RPMI7951 (cell line): ENCODE measurements around the gene RER1. TPM values are rescaled to one million over a fixed set of nuclear protein-coding genes. Genes with fewer than 3 reads are reported as not detected.

ENCODE experiments used
- DNase-seq: peaks from one replicate; pipeline ENCODE4 v3.0.0-alpha.2; 2012; ENCODE audit warnings: low read depth
- total RNA-seq: library from RNA; depleted of rRNA; stranded (reverse); fragments of >200 nt; shearing (Covaris generic); gene quantifications from 2 replicates; pipeline ENCODE4 v1.2.3, GENCODE V29; 2014

The RER1 gene
- total RNA-seq, 1 experiment from 2014 or later = 113 TPM

DNA sequence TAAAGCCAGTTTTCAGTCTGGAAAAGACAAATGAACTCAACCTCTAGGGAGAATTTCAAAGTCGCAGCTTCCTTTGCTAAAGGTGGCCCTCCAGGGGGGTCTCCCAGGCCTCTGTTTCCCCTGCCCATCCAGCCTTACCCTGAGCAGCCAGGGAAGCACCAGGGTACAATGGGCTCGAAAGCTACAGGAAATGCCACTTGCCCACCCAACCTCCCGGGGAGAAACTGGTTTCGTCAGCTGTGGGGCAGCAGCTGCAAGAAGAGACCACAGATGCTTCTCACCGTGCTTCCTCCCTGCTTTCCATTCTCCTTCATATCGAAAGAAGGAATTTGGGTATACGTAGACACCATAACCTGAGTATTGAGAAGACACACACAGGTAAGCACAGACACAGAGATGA lies 2.0 kb upstream of the RER1 start:
- DNase-seq = no peak

- no peak for DNase-seq
Observed at GRCh38 chr1:2391931-2392509, 379 bp downstream of the RER1 start.

DNA sequence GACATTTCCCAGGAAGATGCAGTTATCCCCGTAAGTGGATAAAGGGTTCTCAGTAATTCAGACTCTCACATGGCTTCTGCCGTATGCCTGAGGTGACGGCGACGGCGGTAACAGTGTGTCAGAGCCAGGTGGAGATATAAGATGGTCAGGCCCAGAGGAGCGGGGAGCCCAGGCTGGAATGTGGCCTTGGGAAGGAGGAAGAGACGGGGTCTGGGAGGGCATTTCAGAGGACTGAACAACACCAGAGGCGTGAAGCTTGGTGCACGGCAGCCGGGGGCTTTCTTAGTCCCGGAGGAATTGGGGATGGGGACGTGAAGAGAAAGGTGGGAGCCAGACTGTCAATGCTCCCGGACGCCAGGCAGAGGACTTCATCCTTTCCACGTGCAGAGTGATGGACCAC lies 1.0 kb downstream of the RER1 start:
- no peak for DNase-seq

GRCh38 chr1:2393471-2393877 lies 1.8 kb downstream of the RER1 start:
- no peak for DNase-seq

DNA sequence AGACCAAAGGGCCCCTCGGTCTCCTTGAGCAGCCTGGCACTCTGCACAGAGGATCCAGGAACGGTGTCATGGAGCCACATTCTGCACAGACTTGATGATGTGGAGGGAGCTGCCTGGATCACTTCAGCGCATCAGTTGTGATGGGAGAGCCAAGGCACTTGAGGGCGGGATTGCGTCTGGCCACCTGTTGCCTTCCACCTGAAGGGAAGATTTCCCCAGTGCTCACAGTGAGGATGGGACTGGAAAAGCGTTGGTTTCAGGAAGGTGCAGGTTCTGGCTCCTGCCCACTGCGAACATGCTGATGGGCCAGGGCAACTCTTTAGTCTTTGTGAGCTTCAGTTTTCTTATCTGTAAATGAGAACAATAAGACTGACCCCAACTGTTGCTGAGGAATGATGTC lies 2.6 kb downstream of the RER1 start:
- DNase-seq = no peak

- DNase-seq = no peak
Observed at GRCh38 chr1:2394761-2395160, 3.1 kb downstream of the RER1 start.

DNA sequence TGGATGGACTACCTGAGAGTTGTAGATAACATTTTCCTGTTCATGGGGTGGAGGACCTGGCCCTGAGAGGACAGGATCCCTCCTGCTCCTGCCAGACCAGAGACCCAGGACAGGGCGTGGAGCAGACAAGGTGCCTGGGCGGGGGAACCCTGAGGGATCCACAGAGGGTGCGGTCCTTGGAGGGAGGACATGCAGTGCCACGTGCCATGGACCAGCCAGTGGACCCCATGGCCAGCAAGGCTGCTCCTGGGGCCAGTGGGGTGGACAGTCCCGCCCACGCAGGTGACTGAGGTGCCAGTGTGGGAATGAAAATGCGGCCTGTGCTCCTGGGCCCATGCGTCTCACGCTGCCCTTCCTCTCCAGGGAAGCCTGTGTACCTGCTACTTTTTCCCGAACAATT lies 3.6 kb downstream of the RER1 start:
- DNase-seq = no peak

DNA sequence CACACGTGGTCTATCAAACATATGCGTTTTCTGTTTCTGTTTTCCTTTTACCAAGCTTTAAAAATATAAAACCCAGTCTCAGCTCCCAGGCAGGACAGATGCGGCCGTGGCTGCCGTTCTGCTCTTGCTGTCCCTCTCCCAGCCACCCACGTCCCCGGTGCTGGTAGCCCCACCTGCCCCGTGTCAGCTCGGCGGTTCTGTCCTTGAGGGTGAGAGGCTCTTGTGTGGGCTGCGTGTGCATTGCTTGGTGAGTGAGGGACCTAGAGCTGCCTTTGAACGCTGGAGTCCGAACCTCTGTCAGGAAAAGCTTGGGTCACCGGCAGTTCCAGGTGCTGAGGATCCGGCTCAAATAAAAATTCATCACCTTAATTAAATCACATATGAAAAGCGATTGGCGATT lies 4.4 kb downstream of the RER1 start:
- DNase-seq = no peak

GRCh38 chr1:2396476-2396875 lies 4.8 kb downstream of the RER1 start:
- no peak for DNase-seq

DNA sequence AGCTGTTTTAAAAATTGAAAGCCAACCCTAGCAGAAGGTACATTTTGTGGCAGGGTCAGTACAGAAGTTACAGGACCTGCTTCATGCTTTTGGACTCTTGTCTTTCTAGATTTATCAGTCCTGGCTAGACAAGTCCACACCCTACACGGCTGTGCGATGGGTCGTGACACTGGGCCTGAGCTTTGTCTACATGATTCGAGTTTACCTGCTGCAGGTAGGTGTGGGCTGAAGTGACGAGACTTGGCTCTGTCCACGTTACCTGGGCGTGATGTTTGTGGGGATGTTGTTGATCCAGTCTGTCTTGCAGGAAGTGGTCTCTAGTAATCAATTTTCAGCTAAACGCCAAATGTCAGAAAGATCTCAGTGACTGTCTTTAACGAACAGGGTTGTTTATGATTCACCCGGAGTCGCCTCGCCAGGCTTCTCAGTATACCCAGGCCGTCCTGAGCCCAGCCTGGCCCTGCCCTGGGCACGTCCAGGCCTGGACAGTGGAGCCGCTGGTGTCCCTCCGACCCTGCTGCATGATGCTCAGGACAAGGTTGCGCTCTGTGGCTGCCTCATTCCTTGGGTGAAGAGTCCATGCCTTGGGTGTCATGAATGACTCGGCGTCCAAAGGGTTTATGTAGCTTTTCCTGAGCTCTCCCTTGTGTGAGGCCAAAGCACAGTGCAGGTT lies 5.5 kb downstream of the RER1 start:
- DNase-seq = no peak

GRCh38 chr1:2398871-2399270 lies 7.2 kb downstream of the RER1 start:
- no peak for DNase-seq

- DNase-seq = no peak
Observed at GRCh38 chr1:2399890-2400575, 8.4 kb downstream of the RER1 start.

- no peak for DNase-seq
Observed at GRCh38 chr1:2400576-2400909, 8.9 kb downstream of the RER1 start.

DNA sequence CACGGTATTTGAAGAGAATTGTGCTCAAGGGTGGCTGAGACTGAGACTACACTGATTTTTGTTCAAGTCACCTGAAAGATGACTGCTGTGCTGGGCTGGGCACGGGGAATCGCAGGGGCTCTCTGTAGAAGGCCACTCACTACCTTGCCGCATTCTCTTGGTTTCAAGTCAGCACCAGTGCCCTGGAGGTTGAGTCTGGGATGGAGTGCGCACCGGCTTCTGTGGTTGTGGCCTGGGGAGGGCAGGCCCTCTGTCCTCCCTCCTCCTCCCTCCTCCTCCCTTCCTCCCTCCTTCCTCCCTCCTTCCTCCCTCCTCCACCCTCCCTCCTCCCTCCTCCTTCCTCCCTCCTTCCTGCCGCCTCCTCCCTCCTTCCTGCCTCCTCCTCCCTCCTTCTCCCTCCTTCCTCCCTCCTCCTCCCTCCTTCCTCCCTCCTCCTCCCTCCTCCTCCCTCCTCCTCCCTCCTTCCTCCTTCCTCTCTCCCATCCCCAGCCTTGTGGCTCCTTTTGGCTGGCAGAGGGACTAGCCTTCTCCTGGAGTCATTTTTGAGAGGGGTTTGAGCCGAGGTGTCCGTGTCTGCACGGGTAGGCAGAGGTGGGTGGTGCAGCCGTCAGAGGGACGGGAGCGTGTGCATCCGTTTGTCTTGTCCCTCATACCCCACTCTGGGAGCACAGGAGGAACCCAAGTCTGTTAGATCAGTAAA lies 9.5 kb downstream of the RER1 start:
- DNase-seq = no peak

- no peak for DNase-seq
Observed at GRCh38 chr1:2402420-2402819, 10.8 kb downstream of the RER1 start.

GRCh38 chr1:2403273-2403672 lies 11.6 kb downstream of the RER1 start:
- DNase-seq = no peak

DNA sequence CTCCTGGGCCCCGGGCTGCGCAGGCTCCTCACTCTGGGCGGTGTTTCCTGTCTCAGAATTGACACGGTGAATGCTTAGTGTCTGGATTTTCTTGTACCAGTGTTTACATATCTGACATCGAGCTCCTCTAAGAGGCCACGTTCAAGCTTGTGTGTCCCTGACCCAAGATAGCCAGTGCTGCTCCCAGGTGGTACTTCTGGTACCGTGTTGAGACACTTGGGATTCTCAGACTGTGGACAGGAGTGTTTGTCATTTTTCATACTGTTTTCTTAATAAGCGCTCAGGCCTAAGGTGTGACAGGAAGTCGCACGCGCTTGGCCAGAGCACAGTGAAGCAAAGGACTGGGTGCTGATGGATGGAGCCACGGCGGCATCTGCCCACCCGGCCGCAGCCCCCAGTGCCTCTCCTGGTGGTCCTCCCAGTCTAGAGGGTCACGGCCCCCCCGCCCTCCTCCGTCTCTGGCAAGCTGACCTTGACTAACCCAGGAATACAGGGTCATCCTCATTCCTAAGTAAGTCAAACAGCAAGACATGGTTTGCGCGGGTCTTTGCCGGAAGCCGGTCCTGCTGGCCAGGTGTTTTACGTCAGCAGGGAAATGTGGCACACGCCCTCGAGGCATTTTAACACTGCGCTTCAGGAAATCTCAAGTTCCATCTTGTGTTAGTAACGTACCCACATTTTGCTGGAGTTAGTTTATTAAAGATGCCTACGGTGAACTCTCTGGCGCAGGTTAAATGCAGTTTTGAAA lies 12.7 kb downstream of the RER1 start:
- no peak for DNase-seq

DNA sequence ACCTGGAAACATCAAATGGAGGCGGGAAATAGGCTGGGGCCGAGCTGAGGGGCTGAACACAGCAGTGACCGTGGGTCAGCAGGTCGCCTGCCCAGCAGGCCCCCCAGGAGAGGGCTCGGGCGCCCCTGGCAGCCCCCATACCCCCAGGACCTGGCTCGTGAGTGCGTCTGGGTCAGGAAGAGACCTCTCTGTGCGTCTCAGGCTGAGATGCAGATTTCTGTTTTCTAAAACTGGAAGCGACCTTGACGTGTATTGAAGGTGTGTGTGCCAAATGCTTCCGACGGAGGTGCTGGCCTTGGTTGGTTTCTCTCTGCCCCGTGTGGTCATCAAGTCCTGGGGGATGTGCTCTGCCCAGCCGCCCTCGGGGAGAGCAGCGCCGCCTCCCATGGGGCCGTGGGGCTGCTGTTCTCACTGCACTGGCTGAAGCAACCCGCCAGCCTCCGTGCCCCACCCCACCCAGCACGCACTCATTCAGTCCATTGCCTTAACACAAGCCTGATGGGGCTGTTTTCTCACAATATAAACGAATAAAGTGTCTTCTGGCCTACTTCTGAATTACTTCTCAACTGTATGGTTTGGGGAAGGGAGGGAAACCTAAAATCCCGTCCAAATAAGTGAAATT lies 13.4 kb downstream of the RER1 start:
- DNase-seq = no peak

DNA sequence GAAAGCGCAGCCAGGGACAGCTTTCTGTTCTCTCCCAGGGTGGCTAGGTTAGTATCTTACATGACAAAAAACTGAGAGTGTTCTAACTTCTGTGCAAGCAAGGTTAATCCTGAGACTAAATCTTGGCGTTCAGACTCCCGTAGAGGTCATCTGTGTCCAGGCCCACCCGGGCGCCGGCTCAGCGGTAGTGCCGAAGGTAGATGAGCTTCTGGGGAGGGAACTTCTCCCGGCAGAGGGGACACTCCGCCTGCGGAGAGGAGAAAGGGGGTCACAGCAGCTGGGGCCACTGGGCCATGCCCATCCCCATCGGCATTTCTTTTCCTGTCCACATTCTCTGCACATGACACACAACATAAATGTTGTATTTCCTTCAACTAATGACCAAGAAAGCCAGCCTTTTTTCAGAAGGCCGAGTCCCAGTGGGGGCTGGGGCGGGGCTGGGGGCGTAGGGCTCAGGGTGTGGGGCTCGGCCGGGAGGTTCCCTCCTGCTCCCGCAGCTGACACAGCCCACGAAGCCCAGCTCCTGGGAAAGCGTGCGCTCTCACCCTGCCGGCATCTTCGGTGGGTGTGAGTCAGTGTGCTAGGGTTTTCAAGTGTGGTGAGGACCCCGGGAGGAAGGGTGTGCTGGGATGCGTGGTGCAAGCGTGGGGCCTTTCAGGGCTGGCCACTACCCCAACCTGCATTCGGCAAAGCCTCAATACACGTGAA lies 14.1 kb downstream of the RER1 start:
- DNase-seq = no peak

DNA sequence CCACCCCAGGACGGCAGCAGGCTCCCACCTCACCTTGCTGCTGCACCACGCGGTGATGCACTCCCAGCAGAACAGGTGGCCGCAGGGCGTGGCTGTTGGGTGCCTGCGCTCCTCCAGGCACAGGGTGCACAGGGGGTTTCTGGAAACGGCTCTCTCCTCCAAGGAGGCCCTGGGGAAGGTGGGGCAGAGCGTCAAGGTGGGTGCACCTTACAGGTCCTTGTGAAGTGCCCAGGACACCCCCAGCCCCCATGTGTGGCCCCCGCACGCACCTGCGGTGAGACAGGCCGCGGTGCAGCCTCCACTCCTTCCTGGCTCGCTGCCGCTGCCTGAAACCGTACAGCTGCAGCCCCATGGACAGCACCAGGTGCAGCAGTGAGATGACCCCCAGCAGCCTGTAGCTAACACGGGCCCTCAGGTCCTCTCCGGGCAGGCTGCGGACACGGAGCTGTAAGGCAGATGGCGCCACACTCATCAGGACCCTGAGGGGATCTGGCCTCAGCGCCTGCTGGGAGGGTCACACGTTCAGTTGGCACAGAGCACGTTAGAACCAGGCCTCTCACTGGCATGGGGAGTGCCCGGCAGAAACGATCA lies 14.9 kb downstream of the RER1 start:
- DNase-seq = no peak
